WTC11 (cell line): ENCODE measurements around the gene EIF2D. TPM values are rescaled to one million over a fixed set of nuclear protein-coding genes. Genes with fewer than 3 reads are reported as not detected.

ENCODE experiments used
- ATAC-seq: fragments of 200-7000 bp; cut with Tn5 transposase; 2 replicates; pipeline ENCODE4 v1.10.0; 2021; ENCODE audit warnings: mild to moderate bottlenecking, moderate library complexity
- CTCF ChIA-PET: fragments of 300-600 bp; sonication (Branson Sonifier 250); formaldehyde crosslinking; loops from one replicate; lab custom pipeline; 2021; ENCODE audit warnings: antibody characterized with exemption; lab: Charles Lee
- POLR2A ChIA-PET: fragments of 350-600 bp; sonication (Branson Sonifier 250); formaldehyde crosslinking; loops from one replicate; lab custom pipeline; 2021; ENCODE audit warnings: antibody characterized with exemption; lab: Charles Lee
- DNase-seq: peaks from one replicate; pipeline ENCODE4 v3.0.0; 2021; ENCODE audit warnings: low spot score
- H3K27ac Mint-ChIP-seq: 2 replicates; pipeline ENCODE4 v1.8.0; 2021; ENCODE audit warnings: mixed read lengths
- H3K27me3 Mint-ChIP-seq: 2 replicates; pipeline ENCODE4 v1.8.0; 2021; ENCODE audit warnings: low read depth, mild to moderate bottlenecking, moderate library complexity, mixed read lengths
- H3K36me3 Mint-ChIP-seq: 2 replicates; pipeline ENCODE4 v1.8.0; 2021; ENCODE audit warnings: mixed read lengths
- H3K4me1 Mint-ChIP-seq: 2 replicates; pipeline ENCODE4 v1.8.0; 2022; ENCODE audit warnings: mixed read lengths
- H3K4me3 Mint-ChIP-seq: 2 replicates; pipeline ENCODE4 v1.8.0; 2021; ENCODE audit warnings: mild to moderate bottlenecking, moderate library complexity, mixed read lengths
- H3K9me3 Mint-ChIP-seq: 2 replicates; pipeline ENCODE4 v1.8.0; 2021; ENCODE audit warnings: mixed read lengths
- CDX4 ChIP-seq: fragments of 250-450 bp; sonication (Bioruptor Pico); IDR thresholded peaks from 2 replicates; pipeline ENCODE4 v1.9.0; 2021; ENCODE audit warnings: moderate library complexity, mild to moderate bottlenecking, inconsistent platforms, borderline replicate concordance
- ELF4 ChIP-seq: sonication (generic); formaldehyde crosslinking; IDR thresholded peaks from 2 replicates; pipeline ENCODE4 v1.8.1; 2022; ENCODE audit warnings: low read depth, mild to moderate bottlenecking, moderate library complexity, missing genetic modification reagents
- EMX1 ChIP-seq: fragments of 250-450 bp; sonication (Bioruptor Pico); IDR thresholded peaks from 2 replicates; pipeline ENCODE4 v1.8.0; 2021; ENCODE audit warnings: mild to moderate bottlenecking
- FOXK1 ChIP-seq: sonication (generic); formaldehyde crosslinking; IDR thresholded peaks from 2 replicates; pipeline ENCODE4 v1.8.0; 2022; ENCODE audit warnings: mild to moderate bottlenecking, moderate library complexity, missing genetic modification reagents
- IRF2 ChIP-seq: sonication (generic); formaldehyde crosslinking; IDR thresholded peaks from 2 replicates; pipeline ENCODE4 v1.8.0; 2022; ENCODE audit warnings: low read depth, missing genetic modification reagents, borderline replicate concordance
- JAZF1 ChIP-seq: fragments of 250-450 bp; sonication (Bioruptor Pico); IDR thresholded peaks from 2 replicates; pipeline ENCODE4 v1.9.0; 2021; ENCODE audit warnings: moderate library complexity, mild to moderate bottlenecking, inconsistent platforms
- NFATC4 ChIP-seq: fragments of 250-450 bp; sonication (Bioruptor Pico); IDR thresholded peaks from 2 replicates; pipeline ENCODE4 v1.9.0; 2021; ENCODE audit warnings: mild to moderate bottlenecking
- NR1H2 ChIP-seq: sonication (generic); formaldehyde crosslinking; IDR thresholded peaks from 2 replicates; pipeline ENCODE4 v1.9.0; 2021; ENCODE audit warnings: mild to moderate bottlenecking, moderate library complexity, missing genetic modification reagents
- PRDM15 ChIP-seq: sonication (generic); formaldehyde crosslinking; IDR thresholded peaks from 2 replicates; pipeline ENCODE4 v1.8.0; 2022; ENCODE audit warnings: missing genetic modification reagents
- TEAD1 ChIP-seq: sonication (generic); formaldehyde crosslinking; IDR thresholded peaks from 2 replicates; pipeline ENCODE4 v1.8.0; 2022; ENCODE audit warnings: mild to moderate bottlenecking, missing genetic modification reagents
- ZNF423 ChIP-seq: fragments of 250-450 bp; sonication (Bioruptor Pico); IDR thresholded peaks from 2 replicates; pipeline ENCODE4 v2.1.2; 2022; ENCODE audit warnings: mild to moderate bottlenecking, moderate library complexity
- total RNA-seq: library from RNA; stranded (reverse); gene quantifications from 3 replicates; pipeline ENCODE4 v1.2.3, GENCODE V29; 2021
- TF ChIP-seq, protein P1 (sequence below): fragments of 200-600 bp; IDR thresholded peaks from 2 replicates; pipeline ENCODE4 v1.8.0; 2022; ENCODE audit warnings: antibody characterized with exemption
- TF ChIP-seq, protein P2 (sequence below): sonication (generic); formaldehyde crosslinking; IDR thresholded peaks from 2 replicates; pipeline ENCODE4 v1.8.1; 2022; ENCODE audit warnings: low read depth, missing genetic modification reagents, borderline replicate concordance
- TF ChIP-seq, protein P3 (sequence below): sonication (generic); formaldehyde crosslinking; IDR thresholded peaks from 2 replicates; pipeline ENCODE4 v1.8.0; 2023; ENCODE audit warnings: missing genetic modification reagents, mild to moderate bottlenecking, borderline replicate concordance

EIF2D gene
- total RNA-seq, 1 experiment from 2014 or later, result 35.7 TPM

- Mint-ChIP-seq H3K27me3 (no peaks in the 10 kb centered on the region), H3K27ac (no peak overlapping the region), H3K36me3 (peaks cover 19% of the 10 kb centered on the region), H3K4me3 (no peak overlapping the region), H3K9me3 (no peaks in the 10 kb centered on the region), H3K4me1 (peaks cover 12% of the 10 kb centered on the region)
- ChIA-PET POLR2A (no interaction called here), CTCF (interaction anchor here (0.6 to 2.5 kb wide), 2 partner anchors 56 to 64 kb away, joined by 3 to 11 read pairs; no protein-coding TSS in a partner anchor)
- ATAC-seq (no peak), DNase-seq (peak; percentile 57)
- TF ChIP-seq, protein P1, sequence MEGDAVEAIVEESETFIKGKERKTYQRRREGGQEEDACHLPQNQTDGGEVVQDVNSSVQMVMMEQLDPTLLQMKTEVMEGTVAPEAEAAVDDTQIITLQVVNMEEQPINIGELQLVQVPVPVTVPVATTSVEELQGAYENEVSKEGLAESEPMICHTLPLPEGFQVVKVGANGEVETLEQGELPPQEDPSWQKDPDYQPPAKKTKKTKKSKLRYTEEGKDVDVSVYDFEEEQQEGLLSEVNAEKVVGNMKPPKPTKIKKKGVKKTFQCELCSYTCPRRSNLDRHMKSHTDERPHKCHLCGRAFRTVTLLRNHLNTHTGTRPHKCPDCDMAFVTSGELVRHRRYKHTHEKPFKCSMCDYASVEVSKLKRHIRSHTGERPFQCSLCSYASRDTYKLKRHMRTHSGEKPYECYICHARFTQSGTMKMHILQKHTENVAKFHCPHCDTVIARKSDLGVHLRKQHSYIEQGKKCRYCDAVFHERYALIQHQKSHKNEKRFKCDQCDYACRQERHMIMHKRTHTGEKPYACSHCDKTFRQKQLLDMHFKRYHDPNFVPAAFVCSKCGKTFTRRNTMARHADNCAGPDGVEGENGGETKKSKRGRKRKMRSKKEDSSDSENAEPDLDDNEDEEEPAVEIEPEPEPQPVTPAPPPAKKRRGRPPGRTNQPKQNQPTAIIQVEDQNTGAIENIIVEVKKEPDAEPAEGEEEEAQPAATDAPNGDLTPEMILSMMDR, result peak; percentile 67
- no peak for TF ChIP-seq IRF2
These were observed 4.1 kb downstream of the EIF2D start for GRCh38 chr1:206608108-206608698.

DNA sequence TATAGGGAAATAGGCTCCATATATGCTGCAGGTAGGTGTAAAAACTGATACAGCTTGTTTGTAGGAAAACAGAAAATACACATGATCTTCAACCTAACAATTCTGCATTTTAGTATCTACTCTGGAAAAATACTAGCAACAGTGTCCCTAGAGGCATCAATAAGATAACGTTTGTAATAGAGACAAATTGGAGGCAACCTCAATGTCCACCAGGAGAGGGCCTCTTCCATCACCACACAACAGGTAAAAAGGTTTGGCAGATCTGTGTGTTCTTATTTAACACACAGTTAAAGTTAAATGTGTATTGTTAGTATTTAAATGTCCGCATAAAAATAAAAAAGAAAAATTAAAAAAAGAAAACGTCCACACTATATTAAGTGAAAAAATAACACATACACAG, 5.4 kb downstream of the EIF2D start:
- peaks cover 10% of the 10 kb centered on the region for H3K4me1 Mint-ChIP-seq
- ATAC-seq (peak; percentile 73), DNase-seq (no peak)
- H3K9me3 Mint-ChIP-seq, result no peaks in the 10 kb centered on the region
- peaks cover 20% of the 10 kb centered on the region for H3K36me3 Mint-ChIP-seq
- no peak overlapping the region for H3K4me3 Mint-ChIP-seq
- no peaks in the 10 kb centered on the region for H3K27me3 Mint-ChIP-seq
- CTCF ChIA-PET, result no interaction called here
- TF ChIP-seq NR1H2 (CRISPR knock-in tag), result no peak
- TF ChIP-seq, protein P1, result 0 out of 2 replicates have a peak, but pooled peaks have one; percentile 12
- POLR2A ChIA-PET, result no interaction called here
- H3K27ac Mint-ChIP-seq, result no peak overlapping the region

- ATAC-seq, result no peak
- ChIA-PET CTCF (interaction anchor here (1.5 kb wide), 1 partner anchor 115 kb away, joined by 3 read pairs; no protein-coding TSS in a partner anchor), POLR2A (no interaction called here)
- TF ChIP-seq JAZF1 (CRISPR knock-in tag) (no peak), CDX4 (CRISPR knock-in tag) (no peak), FOXK1 (CRISPR knock-in tag) (no peak), NFATC4 (CRISPR knock-in tag) (no peak), ZNF423 (no peak), TEAD1 (no peak), PRDM15 (CRISPR knock-in tag) (no peak), ELF4 (CRISPR knock-in tag) (no peak), EMX1 (CRISPR knock-in tag) (no peak)
- TF ChIP-seq, protein P2, sequence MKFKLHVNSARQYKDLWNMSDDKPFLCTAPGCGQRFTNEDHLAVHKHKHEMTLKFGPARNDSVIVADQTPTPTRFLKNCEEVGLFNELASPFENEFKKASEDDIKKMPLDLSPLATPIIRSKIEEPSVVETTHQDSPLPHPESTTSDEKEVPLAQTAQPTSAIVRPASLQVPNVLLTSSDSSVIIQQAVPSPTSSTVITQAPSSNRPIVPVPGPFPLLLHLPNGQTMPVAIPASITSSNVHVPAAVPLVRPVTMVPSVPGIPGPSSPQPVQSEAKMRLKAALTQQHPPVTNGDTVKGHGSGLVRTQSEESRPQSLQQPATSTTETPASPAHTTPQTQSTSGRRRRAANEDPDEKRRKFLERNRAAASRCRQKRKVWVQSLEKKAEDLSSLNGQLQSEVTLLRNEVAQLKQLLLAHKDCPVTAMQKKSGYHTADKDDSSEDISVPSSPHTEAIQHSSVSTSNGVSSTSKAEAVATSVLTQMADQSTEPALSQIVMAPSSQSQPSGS (CRISPR knock-in tag), result no peak
- TF ChIP-seq, protein P3, sequence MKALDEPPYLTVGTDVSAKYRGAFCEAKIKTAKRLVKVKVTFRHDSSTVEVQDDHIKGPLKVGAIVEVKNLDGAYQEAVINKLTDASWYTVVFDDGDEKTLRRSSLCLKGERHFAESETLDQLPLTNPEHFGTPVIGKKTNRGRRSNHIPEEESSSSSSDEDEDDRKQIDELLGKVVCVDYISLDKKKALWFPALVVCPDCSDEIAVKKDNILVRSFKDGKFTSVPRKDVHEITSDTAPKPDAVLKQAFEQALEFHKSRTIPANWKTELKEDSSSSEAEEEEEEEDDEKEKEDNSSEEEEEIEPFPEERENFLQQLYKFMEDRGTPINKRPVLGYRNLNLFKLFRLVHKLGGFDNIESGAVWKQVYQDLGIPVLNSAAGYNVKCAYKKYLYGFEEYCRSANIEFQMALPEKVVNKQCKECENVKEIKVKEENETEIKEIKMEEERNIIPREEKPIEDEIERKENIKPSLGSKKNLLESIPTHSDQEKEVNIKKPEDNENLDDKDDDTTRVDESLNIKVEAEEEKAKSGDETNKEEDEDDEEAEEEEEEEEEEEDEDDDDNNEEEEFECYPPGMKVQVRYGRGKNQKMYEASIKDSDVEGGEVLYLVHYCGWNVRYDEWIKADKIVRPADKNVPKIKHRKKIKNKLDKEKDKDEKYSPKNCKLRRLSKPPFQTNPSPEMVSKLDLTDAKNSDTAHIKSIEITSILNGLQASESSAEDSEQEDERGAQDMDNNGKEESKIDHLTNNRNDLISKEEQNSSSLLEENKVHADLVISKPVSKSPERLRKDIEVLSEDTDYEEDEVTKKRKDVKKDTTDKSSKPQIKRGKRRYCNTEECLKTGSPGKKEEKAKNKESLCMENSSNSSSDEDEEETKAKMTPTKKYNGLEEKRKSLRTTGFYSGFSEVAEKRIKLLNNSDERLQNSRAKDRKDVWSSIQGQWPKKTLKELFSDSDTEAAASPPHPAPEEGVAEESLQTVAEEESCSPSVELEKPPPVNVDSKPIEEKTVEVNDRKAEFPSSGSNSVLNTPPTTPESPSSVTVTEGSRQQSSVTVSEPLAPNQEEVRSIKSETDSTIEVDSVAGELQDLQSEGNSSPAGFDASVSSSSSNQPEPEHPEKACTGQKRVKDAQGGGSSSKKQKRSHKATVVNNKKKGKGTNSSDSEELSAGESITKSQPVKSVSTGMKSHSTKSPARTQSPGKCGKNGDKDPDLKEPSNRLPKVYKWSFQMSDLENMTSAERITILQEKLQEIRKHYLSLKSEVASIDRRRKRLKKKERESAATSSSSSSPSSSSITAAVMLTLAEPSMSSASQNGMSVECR (CRISPR knock-in tag), result no peak
- Mint-ChIP-seq H3K9me3 (no peaks in the 10 kb centered on the region), H3K36me3 (peaks cover 17% of the 10 kb centered on the region), H3K4me1 (no peaks in the 10 kb centered on the region), H3K27me3 (no peaks in the 10 kb centered on the region), H3K27ac (no peak overlapping the region), H3K4me3 (no peak overlapping the region)
- DNase-seq, result no peak
These were observed 7.4 kb downstream of the EIF2D start for GRCh38 chr1:206604861-206605260.
